ENCODE measurements around the gene RPS15.

Gene RPS15

DNA sequence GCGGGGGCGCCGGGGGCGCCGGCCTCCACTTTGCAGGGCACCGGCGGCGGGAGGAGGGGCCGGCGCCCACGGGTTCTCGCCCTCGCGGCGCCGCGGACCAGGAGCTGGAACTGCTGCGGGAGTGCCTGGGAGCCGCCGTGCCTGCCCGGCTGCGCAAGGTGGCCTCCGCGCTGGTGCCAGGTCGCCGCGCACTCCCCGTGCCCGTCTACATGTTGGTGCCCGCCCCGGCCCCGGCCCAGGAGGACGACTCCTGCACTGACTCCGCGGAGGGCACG lies 29.0 kb downstream of the RPS15 start:
- H2AFZ ChIP-seq (ENCODE audit: low read length), result no peak overlapping the region
- no peak for DNase-seq
- H3K27me3 ChIP-seq (replicated peaks; ENCODE audit: insufficient read depth, low read length), result peaks cover 39% of the 10 kb centered on the region
- no peaks in the 10 kb centered on the region for H3K9me2 ChIP-seq (replicated peaks; ENCODE audit: insufficient read depth, low read length)
- peaks cover 13% of the 10 kb centered on the region for H4K20me1 ChIP-seq (ENCODE audit: insufficient read depth, low read length)
- H3K4me3 ChIP-seq (ENCODE audit: low read length), result no peak overlapping the region
- H3K9me3 ChIP-seq (replicated peaks; ENCODE audit: insufficient read depth, low read length), result no peaks in the 10 kb centered on the region
- H3F3A ChIP-seq (ENCODE audit: insufficient read depth, low read length), result peaks cover 9% of the 10 kb centered on the region; the same call in 1 of the 2 replicates
- no peak overlapping the region for H3K4me2 ChIP-seq (ENCODE audit: low read depth, low read length)
- peaks cover 14% of the 10 kb centered on the region; the same call in 1 of the 2 replicates for H3K4me1 ChIP-seq (ENCODE audit: low read length)
- H3K36me3 ChIP-seq (replicated peaks; ENCODE audit: insufficient read depth, low read length), result no peaks in the 10 kb centered on the region
- no peak overlapping the region for H3K9ac ChIP-seq (ENCODE audit: low read length)
- TF ChIP-seq EZH2phosphoT487 (IDR thresholded peaks at IDR 0.05; ENCODE audit: low read length) (no peak), EZH2 (optimal IDR thresholded peaks at IDR 0.05; ENCODE audit: low read depth, low read length) (no peak)
- TF ChIP-seq, protein P1, sequence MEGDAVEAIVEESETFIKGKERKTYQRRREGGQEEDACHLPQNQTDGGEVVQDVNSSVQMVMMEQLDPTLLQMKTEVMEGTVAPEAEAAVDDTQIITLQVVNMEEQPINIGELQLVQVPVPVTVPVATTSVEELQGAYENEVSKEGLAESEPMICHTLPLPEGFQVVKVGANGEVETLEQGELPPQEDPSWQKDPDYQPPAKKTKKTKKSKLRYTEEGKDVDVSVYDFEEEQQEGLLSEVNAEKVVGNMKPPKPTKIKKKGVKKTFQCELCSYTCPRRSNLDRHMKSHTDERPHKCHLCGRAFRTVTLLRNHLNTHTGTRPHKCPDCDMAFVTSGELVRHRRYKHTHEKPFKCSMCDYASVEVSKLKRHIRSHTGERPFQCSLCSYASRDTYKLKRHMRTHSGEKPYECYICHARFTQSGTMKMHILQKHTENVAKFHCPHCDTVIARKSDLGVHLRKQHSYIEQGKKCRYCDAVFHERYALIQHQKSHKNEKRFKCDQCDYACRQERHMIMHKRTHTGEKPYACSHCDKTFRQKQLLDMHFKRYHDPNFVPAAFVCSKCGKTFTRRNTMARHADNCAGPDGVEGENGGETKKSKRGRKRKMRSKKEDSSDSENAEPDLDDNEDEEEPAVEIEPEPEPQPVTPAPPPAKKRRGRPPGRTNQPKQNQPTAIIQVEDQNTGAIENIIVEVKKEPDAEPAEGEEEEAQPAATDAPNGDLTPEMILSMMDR (IDR thresholded peaks at IDR 0.05; ENCODE audit: low read length), result no peak
- no peak overlapping the region for H3K27ac ChIP-seq (ENCODE audit: low read length)
- H3K79me2 ChIP-seq (ENCODE audit: low read length), result no peaks in the 10 kb centered on the region

DNA sequence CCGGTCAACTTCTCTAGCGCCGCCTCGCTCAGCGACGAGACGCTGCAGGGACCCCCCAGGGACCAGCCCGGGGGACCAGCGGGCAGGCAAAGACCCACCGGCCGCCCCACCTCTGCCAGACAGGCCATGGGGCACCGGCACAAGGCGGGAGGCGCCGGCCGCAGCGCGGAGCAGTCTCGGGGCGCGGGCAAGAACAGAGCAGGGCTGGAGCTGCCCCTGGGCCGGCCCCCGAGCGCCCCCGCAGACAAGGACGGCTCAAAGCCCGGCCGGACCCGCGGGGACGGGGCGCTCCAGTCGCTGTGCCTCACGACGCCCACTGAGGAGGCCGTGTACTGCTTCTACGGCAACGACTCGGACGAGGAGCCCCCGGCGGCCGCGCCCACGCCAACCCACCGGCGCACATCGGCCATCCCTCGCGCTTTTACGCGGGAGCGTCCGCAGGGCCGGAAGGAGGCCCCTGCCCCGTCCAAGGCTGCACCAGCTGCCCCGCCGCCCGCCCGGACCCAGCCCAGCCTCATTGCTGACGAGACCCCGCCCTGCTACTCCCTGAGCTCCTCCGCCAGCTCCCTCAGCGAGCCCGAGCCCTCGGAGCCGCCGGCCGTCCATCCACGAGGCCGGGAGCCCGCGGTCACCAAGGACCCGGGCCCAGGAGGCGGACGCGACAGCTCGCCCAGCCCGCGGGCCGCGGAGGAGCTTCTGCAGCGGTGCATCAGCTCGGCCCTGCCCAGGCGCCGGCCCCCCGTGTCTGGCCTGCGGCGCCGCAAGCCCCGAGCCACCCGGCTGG lies 29.5 kb downstream of the RPS15 start:
- Histone ChIP-seq H3K36me3 (replicated peaks; ENCODE audit: insufficient read depth, low read length) (no peaks in the 10 kb centered on the region), H3K4me3 (ENCODE audit: low read length) (no peak overlapping the region), H3K9me2 (replicated peaks; ENCODE audit: insufficient read depth, low read length) (no peaks in the 10 kb centered on the region), H3K27ac (ENCODE audit: low read length) (no peak overlapping the region), H3K9ac (ENCODE audit: low read length) (no peak overlapping the region), H3K27me3 (replicated peaks; ENCODE audit: insufficient read depth, low read length) (peaks cover 40% of the 10 kb centered on the region), H4K20me1 (ENCODE audit: insufficient read depth, low read length) (peaks cover 14% of the 10 kb centered on the region), H2AFZ (ENCODE audit: low read length) (no peak overlapping the region), H3F3A (ENCODE audit: insufficient read depth, low read length) (peaks cover 9% of the 10 kb centered on the region; the same call in 1 of the 2 replicates), H3K4me1 (ENCODE audit: low read length) (peaks cover 14% of the 10 kb centered on the region; the same call in 1 of the 2 replicates), H3K4me2 (ENCODE audit: low read depth, low read length) (no peak overlapping the region), H3K79me2 (ENCODE audit: low read length) (no peaks in the 10 kb centered on the region), H3K9me3 (replicated peaks; ENCODE audit: insufficient read depth, low read length) (no peaks in the 10 kb centered on the region)
- DNase-seq, result no peak
- TF ChIP-seq EZH2phosphoT487 (IDR thresholded peaks at IDR 0.05; ENCODE audit: low read length), result no peak
- TF ChIP-seq EZH2 (optimal IDR thresholded peaks at IDR 0.05; ENCODE audit: low read depth, low read length), result no peak
- TF ChIP-seq, protein P1 (IDR thresholded peaks at IDR 0.05; ENCODE audit: low read length), result no peak

DNA sequence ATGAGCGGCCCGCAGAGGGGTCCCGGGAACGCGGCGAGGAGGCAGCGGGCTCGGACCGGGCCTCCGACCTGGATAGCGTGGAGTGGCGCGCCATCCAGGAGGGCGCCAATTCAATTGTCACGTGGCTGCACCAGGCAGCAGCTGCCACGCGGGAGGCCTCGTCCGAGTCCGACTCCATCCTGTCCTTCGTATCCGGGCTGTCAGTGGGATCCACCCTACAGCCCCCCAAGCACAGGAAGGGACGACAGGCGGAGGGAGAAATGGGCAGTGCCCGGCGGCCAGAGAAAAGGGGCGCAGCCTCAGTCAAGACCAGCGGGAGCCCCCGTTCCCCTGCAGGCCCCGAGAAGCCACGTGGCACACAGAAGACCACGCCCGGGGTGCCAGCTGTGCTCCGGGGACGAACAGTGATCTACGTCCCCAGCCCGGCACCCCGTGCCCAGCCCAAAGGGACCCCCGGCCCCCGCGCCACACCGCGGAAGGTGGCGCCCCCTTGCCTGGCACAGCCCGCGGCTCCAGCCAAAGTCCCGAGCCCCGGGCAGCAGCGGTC lies 30.2 kb downstream of the RPS15 start:
- H3K4me3 ChIP-seq (ENCODE audit: low read length), result no peak overlapping the region
- H3K36me3 ChIP-seq (replicated peaks; ENCODE audit: insufficient read depth, low read length), result no peaks in the 10 kb centered on the region
- TF ChIP-seq, protein P1 (IDR thresholded peaks at IDR 0.05; ENCODE audit: low read length), result no peak
- no peak for TF ChIP-seq EZH2 (optimal IDR thresholded peaks at IDR 0.05; ENCODE audit: low read depth, low read length)
- no peak for TF ChIP-seq EZH2phosphoT487 (IDR thresholded peaks at IDR 0.05; ENCODE audit: low read length)
- no peak overlapping the region for H2AFZ ChIP-seq (ENCODE audit: low read length)
- H3K9me3 ChIP-seq (replicated peaks; ENCODE audit: insufficient read depth, low read length), result no peaks in the 10 kb centered on the region
- no peak overlapping the region for H3K4me2 ChIP-seq (ENCODE audit: low read depth, low read length)
- H3K27me3 ChIP-seq (replicated peaks; ENCODE audit: insufficient read depth, low read length), result peaks cover 40% of the 10 kb centered on the region
- no peak overlapping the region for H3K9ac ChIP-seq (ENCODE audit: low read length)
- H3K9me2 ChIP-seq (replicated peaks; ENCODE audit: insufficient read depth, low read length), result no peaks in the 10 kb centered on the region
- no peak for DNase-seq
- peaks cover 9% of the 10 kb centered on the region; the same call in 1 of the 2 replicates for H3F3A ChIP-seq (ENCODE audit: insufficient read depth, low read length)
- peaks cover 14% of the 10 kb centered on the region for H4K20me1 ChIP-seq (ENCODE audit: insufficient read depth, low read length)
- peaks cover 14% of the 10 kb centered on the region; the same call in 1 of the 2 replicates for H3K4me1 ChIP-seq (ENCODE audit: low read length)
- H3K79me2 ChIP-seq (ENCODE audit: low read length), result no peaks in the 10 kb centered on the region
- no peak overlapping the region for H3K27ac ChIP-seq (ENCODE audit: low read length)

All from MM.1S (cell line).